Activated CD4-positive, alpha-beta T cell treated with anti-CD3 and anti-CD28 coated beads for 4 hours (primary cell): Measurements from ENCODE around the gene VSIG4.
"Not testable (repeated sequence)": the region's sequence is repeated elsewhere in the genome, so short reads cannot be mapped to it uniquely, and the experiment has no call there.

Experiments
- DNase-seq, 2 donors: peaks; one replicate each; pipeline ENCODE4 v3.0.0-alpha.2; 2020

The VSIG4 gene, protein sequence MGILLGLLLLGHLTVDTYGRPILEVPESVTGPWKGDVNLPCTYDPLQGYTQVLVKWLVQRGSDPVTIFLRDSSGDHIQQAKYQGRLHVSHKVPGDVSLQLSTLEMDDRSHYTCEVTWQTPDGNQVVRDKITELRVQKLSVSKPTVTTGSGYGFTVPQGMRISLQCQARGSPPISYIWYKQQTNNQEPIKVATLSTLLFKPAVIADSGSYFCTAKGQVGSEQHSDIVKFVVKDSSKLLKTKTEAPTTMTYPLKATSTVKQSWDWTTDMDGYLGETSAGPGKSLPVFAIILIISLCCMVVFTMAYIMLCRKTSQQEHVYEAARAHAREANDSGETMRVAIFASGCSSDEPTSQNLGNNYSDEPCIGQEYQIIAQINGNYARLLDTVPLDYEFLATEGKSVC

DNA sequence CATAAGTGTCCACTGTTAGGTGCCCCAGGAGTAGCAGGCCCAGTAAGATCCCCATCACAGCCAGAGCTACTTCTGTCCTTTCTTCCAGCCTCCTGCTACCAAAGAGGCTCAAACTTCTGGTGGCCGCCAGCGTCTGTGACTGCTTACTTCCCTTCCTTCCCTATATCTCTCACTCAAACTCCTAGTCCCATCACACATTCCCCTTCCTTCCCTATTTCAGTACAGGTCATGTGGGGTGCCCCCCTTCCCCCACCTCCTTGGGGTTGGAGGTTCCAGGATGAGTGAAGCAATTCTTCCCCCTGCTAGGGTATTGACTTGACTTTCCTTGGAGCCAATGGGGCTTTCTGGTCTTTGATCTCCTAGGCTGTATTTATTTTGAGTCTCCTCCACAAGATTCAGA, at the start of gene VSIG4:
Gene VSIG4, minus strand, starts transcription at position 137 of the 400 bp plus-strand sequence. Its CDS starts 82 bp downstream, at position 55.
- DNase-seq = no peak

DNA sequence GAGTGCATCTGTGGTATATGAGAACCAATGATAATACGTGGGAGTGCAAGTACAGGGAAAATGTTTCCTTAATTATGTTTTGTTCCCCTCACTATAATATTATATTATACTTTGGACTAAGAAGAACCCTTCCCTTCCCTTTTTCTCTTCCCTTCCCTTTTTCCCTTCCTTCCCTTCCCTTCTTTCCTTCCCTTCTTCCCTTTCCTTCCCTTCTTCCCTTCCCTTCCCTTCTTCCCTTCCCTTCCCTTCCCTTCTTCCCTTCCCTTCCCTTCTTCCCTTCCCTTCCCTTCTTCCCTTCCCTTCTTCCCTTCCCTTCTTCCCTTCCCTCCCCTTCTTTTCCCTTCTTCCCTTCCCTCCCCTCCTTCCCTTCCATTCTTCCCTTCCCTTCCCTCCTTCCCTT, 36.9 kb upstream of the VSIG4 start:
- no peak for DNase-seq

DNA sequence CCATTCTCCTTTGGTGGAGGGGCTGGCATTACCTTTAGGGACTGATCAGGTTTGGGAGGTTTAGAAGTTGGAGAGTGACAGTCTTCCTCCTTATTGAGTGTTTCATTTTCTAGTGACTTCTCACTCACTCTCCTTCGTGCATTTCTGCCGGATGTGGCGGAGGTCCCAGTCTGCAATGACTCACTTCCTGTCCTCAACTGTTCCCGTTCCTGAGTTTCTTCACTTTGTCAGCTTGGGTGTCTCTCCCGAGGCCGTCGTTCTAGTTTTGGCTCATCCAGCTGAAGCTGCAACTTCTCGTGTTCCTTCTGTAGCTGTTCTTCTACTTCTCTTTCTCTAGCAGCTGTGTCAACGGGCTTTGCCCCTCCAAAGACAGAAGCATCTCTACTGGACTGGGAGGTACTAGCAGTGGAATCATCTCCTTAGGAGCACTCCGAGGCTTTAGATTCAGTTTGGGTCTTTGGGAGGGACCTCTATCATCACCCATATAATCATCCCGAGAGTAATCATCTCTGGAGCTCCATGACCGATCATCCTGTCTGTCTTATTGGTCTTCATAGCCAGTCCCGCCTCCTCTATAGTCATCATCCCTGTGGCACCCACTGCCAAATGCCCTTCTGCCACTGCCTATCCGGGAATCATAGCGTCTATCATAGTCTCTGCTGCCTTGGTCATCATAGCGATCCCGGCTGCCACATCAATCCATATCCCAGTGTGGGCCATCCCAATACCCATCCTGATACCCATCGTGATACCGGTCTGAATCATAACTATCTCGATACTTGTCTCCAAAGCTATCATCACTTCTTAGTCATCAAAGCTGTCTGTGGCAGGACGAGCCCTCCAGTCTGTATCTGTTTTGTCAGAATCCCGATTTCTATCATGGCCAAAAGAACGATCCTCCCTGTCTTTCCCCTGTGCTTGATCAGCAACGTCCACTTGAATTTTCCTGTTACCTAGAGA, 35.3 kb upstream of the VSIG4 start:
- peak; percentile 22 to 26 for DNase-seq

DNA sequence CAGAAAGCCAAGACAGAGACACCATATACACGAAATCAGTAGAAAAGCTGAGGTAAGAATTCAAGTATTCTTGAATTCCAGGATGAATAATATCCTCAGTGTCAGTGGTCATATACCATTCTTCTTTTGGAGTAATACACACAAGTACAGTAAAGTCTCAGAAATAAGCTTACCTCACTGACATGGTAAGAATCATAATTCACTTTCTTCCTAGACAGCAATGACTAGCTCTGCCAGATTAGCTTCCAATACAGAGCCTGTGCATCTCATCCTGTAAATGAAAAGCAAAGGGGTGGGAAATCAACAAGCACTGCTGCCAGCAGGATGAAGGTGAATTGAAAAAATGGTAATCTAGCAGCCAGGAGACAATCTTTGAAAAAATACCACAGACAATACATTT, 31.2 kb upstream of the VSIG4 start:
- DNase-seq = no peak

DNA sequence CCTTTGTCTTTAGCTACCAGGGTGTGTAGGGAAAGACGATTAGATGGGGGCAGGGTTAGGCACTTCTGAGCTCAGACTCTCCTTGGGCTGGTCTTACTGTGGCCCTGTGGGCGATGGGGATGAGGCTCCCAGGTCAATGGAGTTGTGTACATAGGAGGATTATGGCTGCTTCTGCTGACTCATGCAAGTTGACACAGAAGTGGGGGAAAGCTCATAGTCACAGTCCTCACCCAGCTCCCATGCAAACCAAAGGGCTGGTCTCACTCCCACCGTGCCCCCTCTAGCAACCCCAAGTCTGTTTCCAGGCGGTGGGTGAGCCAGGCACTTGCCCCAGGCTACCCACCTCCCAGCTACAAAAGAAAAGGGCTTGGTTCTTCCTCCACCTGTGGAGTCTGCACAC, 24.4 kb upstream of the VSIG4 start:
- no peak for DNase-seq

DNA sequence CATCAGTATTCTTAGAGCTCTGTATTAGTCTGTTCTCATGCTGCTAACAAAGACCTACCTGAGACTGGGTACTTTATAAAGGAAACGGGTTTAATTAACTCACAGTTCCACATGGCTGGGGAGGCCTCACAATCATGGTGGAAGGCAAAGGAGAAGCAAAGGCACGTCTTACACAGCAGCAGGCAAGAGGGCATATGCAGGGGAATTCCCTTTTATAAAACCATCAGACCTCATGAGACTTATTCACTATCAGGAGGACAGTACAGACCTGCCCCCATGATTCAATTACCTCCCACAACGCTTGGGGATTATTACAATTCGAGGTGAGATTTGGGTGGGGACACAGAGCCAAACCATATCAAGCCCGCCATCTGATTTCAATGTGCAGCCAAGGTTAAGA, 17.1 kb upstream of the VSIG4 start:
- DNase-seq = not testable (repeated sequence)

DNA sequence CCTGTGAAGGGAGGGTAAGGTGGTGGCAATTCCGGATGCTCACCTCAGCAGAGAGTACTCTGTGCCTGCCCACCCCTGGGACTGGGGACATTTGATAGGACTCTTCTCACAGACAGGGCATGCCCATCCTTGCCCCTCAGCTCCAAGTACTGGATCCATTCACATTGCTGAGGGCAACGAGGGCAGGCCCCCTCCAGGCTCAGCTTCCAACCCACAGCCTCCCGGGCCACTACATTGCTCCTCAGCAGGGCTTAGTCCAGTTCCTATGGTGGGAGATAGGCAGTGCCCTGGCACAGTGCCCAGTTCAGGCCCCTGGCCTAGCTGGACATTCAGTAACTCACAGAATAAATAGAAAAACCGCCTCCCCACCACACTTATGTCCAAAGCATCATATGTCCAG, 15.1 kb upstream of the VSIG4 start:
- DNase-seq = no peak

DNA sequence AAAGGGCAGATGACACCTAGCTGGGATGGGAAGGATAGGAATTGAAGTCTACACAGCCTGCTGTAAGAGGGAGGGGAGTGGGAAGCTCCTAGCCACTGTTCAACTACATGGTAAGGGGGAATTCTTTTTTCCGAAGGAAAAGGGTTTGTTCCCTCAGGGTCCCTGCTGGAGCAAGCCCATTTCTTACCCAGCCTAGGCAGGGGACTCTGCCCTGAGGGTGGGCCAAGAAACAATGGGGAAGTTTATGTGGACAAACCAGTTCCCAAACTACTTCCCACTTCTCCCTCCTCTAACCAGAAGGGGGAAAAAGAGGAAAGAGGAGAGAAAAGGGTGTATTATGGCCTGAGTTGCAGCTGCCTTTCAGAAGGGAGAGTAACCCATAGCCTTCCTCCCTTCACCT, 13.5 kb upstream of the VSIG4 start:
- no peak for DNase-seq

DNA sequence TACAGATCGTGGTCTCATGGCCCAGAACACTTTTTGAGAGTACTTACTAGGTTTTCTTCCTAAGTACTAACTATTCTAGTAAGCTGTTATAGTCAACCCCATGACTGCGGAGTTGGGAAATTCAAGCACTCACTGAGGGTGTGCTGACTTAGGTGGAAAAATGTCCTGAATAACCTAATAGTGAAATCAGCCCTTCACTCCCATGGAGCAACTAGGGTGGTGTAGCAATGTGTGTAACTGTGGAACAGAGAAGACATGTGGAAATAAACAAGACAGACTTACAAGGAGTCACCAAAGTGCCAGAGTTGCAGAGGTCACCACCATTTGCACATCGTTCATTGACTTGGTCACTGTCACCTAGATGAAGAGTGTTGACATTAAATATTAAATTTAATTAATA, 12.1 kb upstream of the VSIG4 start:
- DNase-seq = no peak

DNA sequence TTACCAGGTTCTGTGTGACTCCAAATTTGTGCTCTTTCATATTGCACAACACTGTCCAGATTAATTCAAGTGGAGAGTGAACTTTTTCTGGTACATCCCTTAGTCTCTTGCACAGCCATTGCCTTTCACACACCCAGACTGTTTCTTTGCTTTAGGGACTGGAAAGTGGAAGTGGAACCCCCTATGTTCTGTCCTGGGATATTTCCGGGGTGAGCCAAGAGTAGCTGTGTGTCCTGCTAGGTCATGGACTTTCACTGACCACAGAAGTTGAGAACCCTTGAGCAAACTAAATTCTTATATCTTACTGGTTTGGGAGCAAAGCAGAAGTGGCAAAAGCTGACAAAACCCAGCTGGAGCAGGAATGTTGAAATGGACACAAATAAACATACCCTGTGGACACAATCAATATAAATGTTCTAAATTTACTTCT, 10.3 kb upstream of the VSIG4 start:
- no peak for DNase-seq

DNA sequence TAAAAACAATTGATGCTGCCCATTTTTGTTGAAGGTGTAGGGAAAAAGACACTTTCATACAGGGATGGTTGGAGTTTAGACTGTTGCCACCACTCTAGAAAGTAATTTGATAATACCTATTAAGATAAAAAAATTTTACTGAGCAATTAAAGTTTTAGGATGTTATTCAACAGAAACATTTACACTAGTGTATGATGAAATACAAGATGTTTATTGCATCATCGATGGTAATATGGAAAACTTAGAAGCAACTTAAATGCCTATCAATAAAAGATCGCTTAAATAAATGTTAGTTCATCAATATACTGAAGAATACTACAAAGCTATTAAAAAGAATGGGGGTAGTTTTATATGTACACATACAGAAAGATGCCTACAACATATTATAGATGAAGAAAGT, 9.2 kb upstream of the VSIG4 start:
- DNase-seq = no peak

DNA sequence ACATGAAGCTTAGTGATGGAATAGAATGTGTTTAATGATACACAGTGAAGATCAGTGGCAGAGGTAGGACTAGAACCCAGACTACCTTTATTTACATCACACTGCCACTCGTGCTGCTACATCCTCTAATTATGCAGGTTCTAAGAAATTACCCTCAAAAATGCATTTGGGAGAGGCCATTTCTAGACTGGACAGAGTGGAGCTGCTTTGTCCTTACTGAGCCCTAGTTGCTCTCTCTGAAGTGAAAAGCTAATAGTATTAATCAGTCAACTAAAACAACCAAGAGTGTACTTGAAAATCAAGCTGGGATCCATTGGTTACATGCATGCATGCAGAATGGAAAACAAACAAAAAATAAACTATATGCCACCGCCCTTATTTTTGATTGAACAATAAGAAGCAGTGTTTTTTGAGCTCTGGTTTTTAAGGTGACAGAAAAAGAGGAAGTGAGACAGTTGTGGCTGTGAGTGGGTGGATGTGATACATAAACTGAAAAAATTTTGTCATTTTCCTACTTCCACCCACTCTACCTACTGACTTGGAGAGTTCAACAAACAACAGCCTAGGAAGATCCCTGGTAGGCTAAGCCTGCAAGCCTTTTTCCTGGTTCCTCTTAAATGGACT, 6.8 kb upstream of the VSIG4 start:
- peak; percentile 25 to 32 for DNase-seq

DNA sequence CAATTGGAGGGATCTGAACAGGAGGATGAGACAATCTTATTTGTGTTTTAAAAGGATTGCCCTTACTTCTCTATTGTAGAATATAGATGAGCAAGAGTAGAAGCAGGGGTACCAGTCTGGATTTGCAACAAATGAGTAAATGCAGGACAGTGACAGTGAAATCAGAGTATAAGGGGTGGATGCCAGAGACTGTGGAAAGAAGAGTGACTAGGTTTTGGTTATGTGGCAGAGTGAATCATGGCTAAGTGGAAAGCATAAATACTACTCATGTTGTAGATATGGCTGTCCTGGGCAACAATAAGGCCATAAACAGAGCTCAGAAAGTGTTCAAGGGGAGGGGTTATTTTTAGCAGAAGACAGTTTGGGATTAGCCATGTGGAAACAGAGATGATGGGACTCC, 6.0 kb upstream of the VSIG4 start:
- no peak for DNase-seq

DNA sequence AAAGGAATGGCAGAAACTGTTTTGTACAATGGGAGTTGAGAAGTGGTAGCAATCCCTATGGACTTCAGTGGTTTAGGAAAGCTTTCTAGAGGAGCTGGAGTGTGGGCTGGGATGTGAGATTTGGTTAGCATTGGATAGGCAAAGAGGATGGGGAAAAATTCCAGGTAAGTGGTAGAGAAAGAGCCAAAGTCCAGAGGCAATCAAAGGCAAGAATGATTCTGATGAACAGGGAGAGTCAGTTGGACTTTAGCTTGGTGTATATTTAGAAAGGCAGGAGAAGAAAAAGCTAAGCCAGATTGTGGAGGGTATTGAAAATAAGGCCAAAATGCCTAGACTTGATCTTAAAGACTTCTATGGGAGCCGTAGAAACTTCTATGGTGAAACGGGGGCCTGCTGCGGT, 3.7 kb upstream of the VSIG4 start:
- no peak for DNase-seq

DNA sequence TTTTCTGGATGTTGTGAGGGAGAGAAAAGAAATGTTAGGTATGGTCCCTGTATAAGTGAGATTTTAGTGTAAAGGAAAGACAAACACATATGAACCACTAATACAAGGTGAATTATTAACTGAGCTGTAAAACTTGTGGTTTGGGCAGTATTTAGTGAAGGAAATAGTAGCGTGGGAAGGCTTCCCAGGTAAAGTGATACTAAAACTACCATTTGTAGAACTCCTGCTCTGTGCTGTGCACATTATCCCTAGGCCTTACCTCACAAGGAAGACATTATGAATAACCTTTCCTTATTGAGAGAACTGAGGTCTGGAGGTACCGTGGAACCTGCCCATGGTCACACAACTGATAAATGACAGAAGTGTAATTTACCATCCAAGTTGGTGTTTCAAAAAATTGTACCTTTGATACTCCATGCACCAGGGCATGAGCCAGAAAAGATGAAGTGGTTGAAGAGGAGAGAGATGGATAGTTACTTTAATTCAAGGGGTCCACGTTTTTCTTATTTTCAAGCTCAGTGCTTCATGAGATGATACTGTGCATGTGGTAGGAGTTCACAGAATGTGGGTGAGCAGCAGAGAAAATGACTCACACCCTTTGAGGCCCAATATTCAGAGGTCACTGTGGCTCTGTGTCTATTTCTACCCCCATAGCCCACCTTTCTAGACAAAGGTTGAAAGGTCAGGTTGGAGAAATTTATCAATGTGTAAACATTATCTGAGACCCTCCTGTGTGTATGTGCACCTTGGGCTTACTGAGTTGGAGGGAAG, 2.6 kb upstream of the VSIG4 start:
- DNase-seq = no peak

DNA sequence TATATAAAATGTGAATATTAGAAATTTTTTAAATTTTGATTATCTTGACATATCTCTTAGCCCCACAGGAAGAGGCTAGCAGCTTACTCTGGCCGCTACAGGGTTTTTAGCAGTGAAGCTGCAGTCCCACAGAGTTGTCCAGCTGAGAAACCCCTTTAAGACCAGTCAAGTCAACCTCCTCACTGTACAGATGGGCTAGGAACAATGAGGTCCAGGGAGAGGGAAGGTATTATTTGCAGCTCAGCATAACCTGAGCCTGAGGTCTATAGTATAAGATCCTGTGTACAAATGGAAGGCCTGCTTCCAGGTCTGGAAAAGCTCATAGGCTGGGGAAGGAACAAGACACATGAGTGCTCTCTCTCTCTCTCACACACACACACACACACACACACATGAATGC, 1.8 kb downstream of the VSIG4 start:
- DNase-seq = no peak

DNA sequence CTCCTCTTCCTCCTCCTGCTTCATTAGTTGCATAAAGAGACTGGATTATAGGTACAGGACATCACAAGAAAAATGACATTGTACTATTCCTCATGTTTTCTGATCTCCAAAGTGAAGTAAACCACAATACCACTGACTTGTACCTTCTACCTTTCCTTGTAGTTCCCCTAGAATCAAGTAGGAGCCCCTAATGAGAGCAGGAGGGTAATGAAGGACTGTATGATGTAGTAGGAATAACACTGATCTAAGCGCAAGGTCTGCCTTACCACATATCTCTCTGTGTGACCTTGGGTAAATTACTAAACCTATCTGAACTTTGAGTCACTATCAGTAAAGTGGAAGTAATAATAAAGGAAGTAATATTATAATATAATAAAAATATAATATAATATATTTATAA, 3.6 kb downstream of the VSIG4 start:
- DNase-seq = no peak

DNA sequence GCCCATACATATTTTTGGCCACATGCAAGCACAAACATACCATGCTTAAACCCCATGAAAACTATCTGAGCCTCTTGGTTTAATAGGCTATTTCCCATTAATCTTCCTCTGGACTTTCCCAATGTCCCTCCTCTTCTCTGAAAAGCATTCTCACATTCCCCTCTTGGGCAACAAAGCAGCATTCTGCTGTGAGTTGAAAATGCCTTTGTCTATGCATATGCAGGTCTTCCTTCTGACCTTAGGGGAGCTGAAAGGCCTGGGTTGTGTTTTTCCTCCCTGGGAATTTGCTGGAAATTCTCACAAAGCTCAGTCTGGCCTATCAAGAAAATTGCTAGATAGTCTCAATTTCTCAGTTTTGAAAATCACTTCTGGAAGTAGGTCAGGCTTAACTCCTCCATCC, 4.2 kb downstream of the VSIG4 start:
- no peak for DNase-seq

DNA sequence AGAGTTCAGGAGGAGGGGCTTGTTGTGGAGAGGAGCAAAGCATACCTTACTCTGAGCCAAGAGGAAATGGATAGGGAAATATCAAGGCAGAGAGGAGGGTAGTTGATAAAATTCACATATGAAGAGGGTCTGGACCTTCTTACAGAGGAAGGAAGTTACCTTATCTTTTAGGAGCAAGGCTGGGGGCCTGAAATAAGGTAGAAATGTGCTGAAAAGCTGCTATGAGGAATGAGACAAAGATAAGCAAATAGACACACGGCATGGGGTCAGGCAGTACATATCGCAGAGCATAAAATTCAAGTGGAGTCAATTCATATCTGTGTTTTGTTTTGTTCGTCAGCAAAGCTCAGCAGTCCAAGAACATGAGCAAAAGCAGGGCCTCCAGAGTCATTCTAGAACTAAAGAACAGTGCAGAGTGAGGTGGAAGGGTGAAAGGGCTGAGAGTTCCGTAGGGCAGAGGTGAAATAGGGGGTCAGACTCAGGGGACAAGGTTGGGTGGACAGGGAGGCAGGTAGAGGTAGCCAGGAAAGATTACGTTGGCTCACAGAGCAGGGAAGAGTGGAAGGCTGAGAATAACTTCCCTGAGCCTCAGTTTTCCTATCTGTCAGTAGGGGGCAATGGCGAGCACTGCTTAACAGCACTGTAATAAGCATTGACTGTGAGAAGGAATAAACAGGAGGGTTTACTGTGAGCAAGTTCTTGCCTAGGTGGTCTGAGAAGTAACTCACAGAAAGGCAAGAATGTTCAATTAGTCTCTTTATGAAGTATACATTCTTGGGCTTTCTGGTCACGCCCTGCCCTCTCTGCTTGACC, 9.2 kb downstream of the VSIG4 start:
- DNase-seq = peak; percentile 17 to 37

DNA sequence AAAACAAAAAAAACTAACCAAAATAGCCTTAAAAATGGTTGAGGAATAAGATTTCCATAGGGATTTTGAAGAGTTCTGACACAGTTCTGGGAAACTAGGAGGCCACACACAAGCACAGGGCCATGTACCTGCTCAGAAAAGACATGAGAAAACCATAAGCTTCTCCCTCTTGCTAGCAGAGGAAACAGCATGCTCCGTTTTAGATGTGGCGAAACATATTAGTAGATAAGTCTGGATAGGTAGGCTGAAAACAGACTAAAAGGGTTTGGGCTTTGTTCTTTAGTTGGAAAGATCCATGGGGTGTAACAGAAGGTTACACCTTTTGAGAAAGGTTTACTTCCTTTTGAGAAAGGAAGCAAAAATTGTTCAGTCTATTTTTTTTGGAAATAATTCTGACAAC, 10.9 kb downstream of the VSIG4 start:
- no peak for DNase-seq

DNA sequence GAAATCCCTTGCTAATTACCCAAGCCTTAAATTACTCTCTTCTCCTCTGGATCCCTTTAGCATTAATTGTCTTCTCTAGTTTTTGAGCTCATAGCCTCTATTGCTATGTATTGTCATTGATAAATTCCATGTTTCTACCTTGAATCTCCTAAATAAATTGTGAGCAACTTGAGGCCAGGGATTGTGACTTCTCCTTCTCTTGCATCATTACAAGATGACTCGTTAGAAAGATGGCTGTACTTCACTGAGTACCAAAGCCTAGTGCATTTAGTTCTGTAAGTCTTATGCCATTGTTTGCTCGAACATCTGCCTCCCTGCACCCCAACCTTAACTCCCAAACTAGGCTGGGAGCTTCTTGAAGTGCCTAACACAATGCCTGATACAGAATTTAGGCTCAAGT, 15.3 kb downstream of the VSIG4 start:
- no peak for DNase-seq

DNA sequence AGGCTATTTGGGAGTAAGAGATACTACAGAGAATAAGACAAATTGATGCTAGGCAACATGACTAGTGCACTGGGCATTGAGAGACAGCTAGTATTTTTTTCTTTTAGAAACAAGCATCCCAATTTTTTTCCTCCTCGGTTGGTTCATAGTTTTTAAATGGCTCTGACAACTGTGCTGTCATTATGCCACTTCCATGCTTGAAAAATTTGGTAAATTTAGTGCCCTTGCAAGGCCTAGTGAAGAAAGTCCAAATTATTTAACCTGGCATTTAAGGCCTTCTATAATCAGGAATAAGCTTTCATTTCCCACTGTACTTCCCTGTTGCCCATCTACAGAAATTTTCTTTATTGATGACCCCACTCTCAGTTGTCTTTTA, 15.8 kb downstream of the VSIG4 start:
- no peak for DNase-seq
